CD14-positive monocyte (primary cell): ENCODE data around the gene MIGA2. TPM values are rescaled to one million over a fixed set of nuclear protein-coding genes. Genes with fewer than 3 reads are reported as not detected.

ENCODE experiments used
- DNase-seq, 3 donors: peaks; one replicate each; pipeline ENCODE4 v3.0.0-alpha.2; 2011 to 2022
- H2AFZ ChIP-seq: 2 replicates; pipeline ENCODE4 v1.6.0; 2012; ENCODE audit warnings: mild to moderate bottlenecking, low read depth, low read length, inconsistent platforms; ENCODE audit not compliant: insufficient read depth, poor library complexity, severe bottlenecking
- H3K27ac ChIP-seq, 2 donors: 1 replicate in 1 of 2; 2 replicates in 1 of 2; pipeline ENCODE4 v1.5.1; 2012 to 2013; ENCODE audit warnings: low read length in 2 of 2, control low read depth in 1 of 2, inconsistent platforms in 1 of 2, low read depth in 1 of 2, mild to moderate bottlenecking in 1 of 2
- H3K27me3 ChIP-seq, 2 donors: one replicate each; pipeline versions ENCODE4 v1.6.0 to v1.6.1; 2011 to 2013; ENCODE audit warnings: low read length in 2 of 2; ENCODE audit not compliant: control insufficient read depth in 2 of 2, insufficient read depth in 2 of 2
- H3K36me3 ChIP-seq, 2 donors: replicated peaks in 1 of 2; 1 replicate in 1 of 2; 2 replicates in 1 of 2; pipeline versions ENCODE4 v1.5.1 to v1.6.1; 2012 to 2013; ENCODE audit warnings: low read length in 2 of 2, control low read depth in 1 of 2, inconsistent platforms in 1 of 2, mild to moderate bottlenecking in 1 of 2; ENCODE audit not compliant: insufficient read depth in 2 of 2, control insufficient read depth in 1 of 2
- H3K4me1 ChIP-seq, 2 donors: 1 replicate in 1 of 2; 2 replicates in 1 of 2; pipeline versions ENCODE4 v1.5.1 to v1.6.1; 2012 to 2013; ENCODE audit warnings: low read length in 2 of 2, control low read depth in 1 of 2, inconsistent platforms in 1 of 2, mild to moderate bottlenecking in 1 of 2, moderate library complexity in 1 of 2; ENCODE audit not compliant: insufficient read depth in 2 of 2, control insufficient read depth in 1 of 2
- H3K4me2 ChIP-seq: replicated peaks from 2 replicates; pipeline ENCODE3; 2012; ENCODE audit warnings: low read length, moderate library complexity, mild to moderate bottlenecking; ENCODE audit not compliant: poor library complexity, severe bottlenecking; ENCODE audit errors: extremely low read depth
- H3K4me3 ChIP-seq, 3 experiments: fragments of 200-600 bp in 1 of 3; sonication (generic) in 1 of 3; replicated peaks in 1 of 3; 1 replicate in 2 of 3; 2 replicates in 1 of 3; pipeline ENCODE4 v1.5.1; 2011 to 2013; ENCODE audit warnings: low read length in 3 of 3, mild to moderate bottlenecking in 3 of 3, control low read depth in 2 of 3, low read depth in 2 of 3, inconsistent platforms in 1 of 3, moderate library complexity in 1 of 3
- H3K79me2 ChIP-seq: 2 replicates; pipeline ENCODE4 v1.6.0; 2012; ENCODE audit warnings: mild to moderate bottlenecking, control low read depth, inconsistent platforms, low read length, moderate library complexity; ENCODE audit not compliant: insufficient read depth
- H3K9ac ChIP-seq: 2 replicates; pipeline ENCODE4 v1.6.0; 2017; ENCODE audit warnings: low read length, mild to moderate bottlenecking; ENCODE audit not compliant: insufficient read depth, poor library complexity, severe bottlenecking
- H3K9me3 ChIP-seq, 2 donors: replicated peaks in 1 of 2; 1 replicate in 1 of 2; 2 replicates in 1 of 2; pipeline versions ENCODE4 v1.5.1 to v1.6.1; 2012 to 2013; ENCODE audit warnings: low read length in 2 of 2, control low read depth in 1 of 2; ENCODE audit not compliant: control insufficient read depth in 1 of 2, insufficient read depth in 1 of 2
- H4K20me1 ChIP-seq: 2 replicates; pipeline ENCODE4 v1.6.0; 2012; ENCODE audit warnings: mild to moderate bottlenecking, low read length, control low read depth, moderate library complexity; ENCODE audit not compliant: insufficient read depth
- H3K27ac Mint-ChIP-seq, 7 donors: one replicate each; pipeline ENCODE4 v1.8.0; 2020; ENCODE audit warnings: mild to moderate bottlenecking in 7 of 7, mixed read lengths in 7 of 7, moderate library complexity in 6 of 7, inconsistent platforms in 2 of 7
- H3K27me3 Mint-ChIP-seq, 3 donors: one replicate each; pipeline ENCODE4 v1.8.0; 2021 to 2022; ENCODE audit warnings: low read depth in 3 of 3, mild to moderate bottlenecking in 3 of 3, mixed read lengths in 3 of 3, moderate library complexity in 3 of 3, inconsistent platforms in 1 of 3
- H3K36me3 Mint-ChIP-seq, 2 donors: one replicate each; pipeline ENCODE4 v1.8.0; 2020; ENCODE audit warnings: mixed read lengths in 2 of 2, inconsistent platforms in 1 of 2, mild to moderate bottlenecking in 1 of 2
- H3K4me1 Mint-ChIP-seq: one replicate; pipeline ENCODE4 v1.8.0; 2020; ENCODE audit warnings: mild to moderate bottlenecking, mixed read lengths
- H3K4me3 Mint-ChIP-seq, 2 donors: one replicate each; pipeline ENCODE4 v1.8.0; 2020; ENCODE audit warnings: mild to moderate bottlenecking in 2 of 2, mixed read lengths in 2 of 2, moderate library complexity in 1 of 2
- H3K9me3 Mint-ChIP-seq, 7 donors: one replicate each; pipeline ENCODE4 v1.8.0; 2020 to 2022; ENCODE audit warnings: mixed read lengths in 7 of 7, mild to moderate bottlenecking in 6 of 7, moderate library complexity in 6 of 7, inconsistent platforms in 2 of 7
- WGBS: methylation state at CpG from one replicate; pipeline ENCODE4 v1.1.5; 2013; ENCODE audit warnings: missing lambda C conversion rate; ENCODE audit not compliant: insufficient coverage; 5-methylcytosine and 5-hydroxymethylcytosine counted together
- intact Hi-C, 2 donors: fragments of 100-400 bp; cut with micrococcal nuclease; formaldehyde crosslinking; loops; one replicate each; pipeline versions ENCODE4 v1.15.0 to v1.15.1; 2023
- polyA plus RNA-seq, 3 donors: library from polyadenylated mRNA; depleted of rRNA in 1 of 3; unstranded in 2 of 3; stranded (reverse) in 1 of 3; fragments of 300-500 nt in 2 of 3; fragments of >200 nt in 1 of 3; fragmentation: Illumina TruSeq in 2 of 3; gene quantifications; 1 replicate in 2 of 3; 2 replicates in 1 of 3; pipeline ENCODE4 v1.2.3, GENCODE V29; 2012 to 2021
- TF ChIP-seq, protein P1 (sequence below): fragments of 200-600 bp; IDR thresholded peaks from one replicate; pipeline ENCODE4 v1.8.0; 2022; ENCODE audit warnings: antibody characterized with exemption, mild to moderate bottlenecking

Gene MIGA2
- polyA plus RNA-seq, 3 donors, result 1.9 to 45.4 (median 5.9) TPM

DNA sequence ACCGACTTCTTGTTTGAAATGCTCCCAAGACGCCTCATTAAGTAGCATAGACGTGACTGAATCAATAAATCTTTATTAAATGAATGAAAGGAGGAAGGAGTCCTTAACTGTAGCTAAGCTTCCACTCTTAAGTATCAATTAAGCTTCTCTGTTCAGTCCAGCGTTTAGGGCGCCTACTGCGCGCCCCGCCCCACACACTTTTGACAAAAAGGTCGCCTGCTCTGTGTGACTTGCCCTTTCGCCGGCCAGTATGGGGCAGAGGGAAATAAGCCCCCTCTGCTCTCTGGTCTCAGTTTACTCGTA is 43.8 kb downstream of the MIGA2 start:
- 10% methylated on average over 9 of the region's 12 CpGs for WGBS
- H3K27ac ChIP-seq, result peak overlapping the region; percentile 20 to 46

DNA sequence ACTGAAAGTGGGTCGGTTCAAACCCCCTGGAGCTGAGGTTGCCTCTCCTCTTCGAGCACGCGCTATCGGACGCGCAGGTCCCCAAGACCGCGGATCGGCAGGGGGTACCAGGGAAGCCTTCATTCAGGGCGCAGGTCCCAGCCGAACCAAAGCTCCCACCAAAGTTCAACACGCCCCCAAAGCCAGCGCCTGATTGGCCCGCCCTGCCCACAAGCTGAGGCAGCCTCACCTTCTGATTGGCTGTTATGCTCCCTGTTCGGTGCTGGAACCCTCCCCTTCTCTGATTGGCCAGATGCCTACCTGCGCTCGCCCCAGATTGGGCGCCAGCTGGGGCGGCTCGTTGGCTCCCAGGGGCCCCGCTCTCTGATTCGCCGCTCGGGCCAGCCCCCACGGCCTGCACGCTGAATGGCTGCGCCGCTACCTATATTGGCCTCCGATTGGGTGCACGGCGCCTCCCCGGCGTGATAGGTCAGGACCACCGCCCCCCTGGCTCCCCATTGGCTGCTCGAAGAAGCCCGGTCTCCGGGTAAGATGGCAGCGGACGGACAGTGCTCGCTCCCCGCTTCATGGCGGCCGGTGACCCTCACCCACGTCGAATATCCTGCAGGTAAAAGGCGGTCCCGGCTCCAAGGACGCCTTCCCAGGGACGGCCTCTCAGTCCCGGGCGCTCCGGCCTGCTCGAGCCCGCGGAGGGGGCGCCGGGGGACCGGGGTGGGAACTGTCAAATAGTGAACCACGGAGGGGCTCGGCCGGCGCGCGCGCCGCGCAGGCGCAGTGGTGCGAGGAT is 44.4 kb downstream of the MIGA2 start, which contains the start of gene DOLPP1:
DOLPP1 (plus strand) TSS at position 511 of the 787 bp plus-strand sequence; CDS start at position 532, 21 bp downstream.
- WGBS, result 0% methylated on average over 69 of the region's 70 CpGs
- intact Hi-C loops, result loop anchor here in 1 of 2 donors (2.0 kb wide), 2 partner anchors 30 to 44 kb away; partner anchors contain the start of genes CRAT, MIGA2 and PTPA
- Mint-ChIP-seq H3K27me3 (peaks cover 0 to 5% (median 2%) of the 10 kb centered on the region in 3 donors), H3K36me3 (peaks cover 11 to 15% of the 10 kb centered on the region in 2 donors), H3K4me1 (peaks cover 20% of the 10 kb centered on the region), H3K9me3 (no peaks in the 10 kb centered on the region), H3K27ac (peak within 1 kb of the TSS; percentile 63 to 88 (median 79)), H3K4me3 (peak within 1 kb of the TSS; percentile 85 to 88)
- Histone ChIP-seq H2AFZ (peak within 1 kb of the TSS; percentile 96), H3K27me3 (no peaks in the 10 kb centered on the region), H3K79me2 (peaks cover 27% of the 10 kb centered on the region), H3K36me3 (peaks cover 10 to 20% of the 10 kb centered on the region in 2 donors), H3K4me1 (peaks cover 18 to 22% of the 10 kb centered on the region in 2 donors), H3K4me2 (peak within 1 kb of the TSS; percentile 100), H3K27ac (peak within 1 kb of the TSS; percentile 64 to 77), H3K9me3 (no peaks in the 10 kb centered on the region), H4K20me1 (peaks cover 11% of the 10 kb centered on the region), H3K9ac (peak within 1 kb of the TSS; percentile 79), H3K4me3 (peak within 1 kb of the TSS; percentile 54 to 93 (median 91))
- DNase-seq, result peak; percentile 99
- TF ChIP-seq, protein P1, sequence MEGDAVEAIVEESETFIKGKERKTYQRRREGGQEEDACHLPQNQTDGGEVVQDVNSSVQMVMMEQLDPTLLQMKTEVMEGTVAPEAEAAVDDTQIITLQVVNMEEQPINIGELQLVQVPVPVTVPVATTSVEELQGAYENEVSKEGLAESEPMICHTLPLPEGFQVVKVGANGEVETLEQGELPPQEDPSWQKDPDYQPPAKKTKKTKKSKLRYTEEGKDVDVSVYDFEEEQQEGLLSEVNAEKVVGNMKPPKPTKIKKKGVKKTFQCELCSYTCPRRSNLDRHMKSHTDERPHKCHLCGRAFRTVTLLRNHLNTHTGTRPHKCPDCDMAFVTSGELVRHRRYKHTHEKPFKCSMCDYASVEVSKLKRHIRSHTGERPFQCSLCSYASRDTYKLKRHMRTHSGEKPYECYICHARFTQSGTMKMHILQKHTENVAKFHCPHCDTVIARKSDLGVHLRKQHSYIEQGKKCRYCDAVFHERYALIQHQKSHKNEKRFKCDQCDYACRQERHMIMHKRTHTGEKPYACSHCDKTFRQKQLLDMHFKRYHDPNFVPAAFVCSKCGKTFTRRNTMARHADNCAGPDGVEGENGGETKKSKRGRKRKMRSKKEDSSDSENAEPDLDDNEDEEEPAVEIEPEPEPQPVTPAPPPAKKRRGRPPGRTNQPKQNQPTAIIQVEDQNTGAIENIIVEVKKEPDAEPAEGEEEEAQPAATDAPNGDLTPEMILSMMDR, result no peak

More for the DNA sequence above, 43.8 kb downstream of the MIGA2 start:
- intact Hi-C loops, result loop anchor here in 1 of 2 donors (2.0 kb wide), 2 partner anchors 31 to 43 kb away; partner anchors contain the start of genes CRAT, MIGA2 and PTPA
- Histone ChIP-seq H3K9ac (peak overlapping the region; percentile 51), H3K4me3 (peak overlapping the region; percentile 52 to 93 (median 91)), H3K36me3 (peaks cover 5 to 15% of the 10 kb centered on the region in 2 donors), H3K27me3 (no peaks in the 10 kb centered on the region), H4K20me1 (peaks cover 11% of the 10 kb centered on the region), H2AFZ (peak overlapping the region; percentile 78), H3K4me1 (peaks cover 18 to 22% of the 10 kb centered on the region in 2 donors), H3K9me3 (no peaks in the 10 kb centered on the region), H3K4me2 (peak overlapping the region; percentile 100), H3K79me2 (peaks cover 27% of the 10 kb centered on the region)
- TF ChIP-seq, protein P1, result no peak
- peak overlapping the region; percentile 85 to 88 for H3K4me3 Mint-ChIP-seq
- DNase-seq, result no peak
- peak overlapping the region in 4 of 7 donors; percentile 53 to 88 (median 81) for H3K27ac Mint-ChIP-seq
- H3K27me3 Mint-ChIP-seq, result peaks cover 0 to 5% (median 2%) of the 10 kb centered on the region in 3 donors
- peaks cover 6 to 12% of the 10 kb centered on the region in 2 donors for H3K36me3 Mint-ChIP-seq
- no peaks in the 10 kb centered on the region for H3K9me3 Mint-ChIP-seq
- peaks cover 20% of the 10 kb centered on the region for H3K4me1 Mint-ChIP-seq
